ENCODE data around the gene KCTD8.

Gene KCTD8

GRCh38 chr4:44326741-44327140 lies 121.9 kb downstream of the KCTD8 start:
- no peak overlapping the region for H3K9ac ChIP-seq (ENCODE audit: low read length in 5 of 5)
- no peaks in the 10 kb centered on the region for H3K36me3 ChIP-seq (ENCODE audit: control insufficient read depth in 5 of 5, insufficient read depth in 5 of 5, low read length in 5 of 5)
- H3K27me3 ChIP-seq (ENCODE audit: control insufficient read depth in 5 of 5, insufficient read depth in 4 of 5, low read length in 5 of 5) = no peaks in the 10 kb centered on the region
- no peak overlapping the region for H3K4me3 ChIP-seq (ENCODE audit: low read depth in 1 of 5, low read length in 5 of 5)
- peaks cover 0 to 5% (median 0%) of the 10 kb centered on the region in 5 donors for H3K4me1 ChIP-seq (ENCODE audit: control insufficient read depth in 5 of 5, insufficient read depth in 5 of 5, low read length in 5 of 5)
- no peaks in the 10 kb centered on the region for H3K9me3 ChIP-seq (ENCODE audit: control insufficient read depth in 5 of 5, low read length in 5 of 5)
- H3K27ac ChIP-seq (ENCODE audit: low read depth, low read length) = no peak overlapping the region

- Histone ChIP-seq H3K4me1 (ENCODE audit: control insufficient read depth in 5 of 5, insufficient read depth in 5 of 5, low read length in 5 of 5) (no peaks in the 10 kb centered on the region), H3K9me3 (ENCODE audit: control insufficient read depth in 5 of 5, low read length in 5 of 5) (no peaks in the 10 kb centered on the region), H3K36me3 (ENCODE audit: control insufficient read depth in 5 of 5, insufficient read depth in 5 of 5, low read length in 5 of 5) (no peaks in the 10 kb centered on the region), H3K4me3 (ENCODE audit: low read depth in 1 of 5, low read length in 5 of 5) (no peak overlapping the region), H3K27ac (ENCODE audit: low read depth, low read length) (no peak overlapping the region), H3K27me3 (ENCODE audit: control insufficient read depth in 5 of 5, insufficient read depth in 4 of 5, low read length in 5 of 5) (no peaks in the 10 kb centered on the region), H3K9ac (ENCODE audit: low read length in 5 of 5) (no peak overlapping the region)
Observed at GRCh38 chr4:44320833-44321232, 127.8 kb downstream of the KCTD8 start.

GRCh38 chr4:44319129-44319528 lies 129.5 kb downstream of the KCTD8 start:
- Histone ChIP-seq H3K4me1 (ENCODE audit: control insufficient read depth in 5 of 5, insufficient read depth in 5 of 5, low read length in 5 of 5) (no peaks in the 10 kb centered on the region), H3K4me3 (ENCODE audit: low read depth in 1 of 5, low read length in 5 of 5) (no peak overlapping the region), H3K27me3 (ENCODE audit: control insufficient read depth in 5 of 5, insufficient read depth in 4 of 5, low read length in 5 of 5) (no peaks in the 10 kb centered on the region), H3K36me3 (ENCODE audit: control insufficient read depth in 5 of 5, insufficient read depth in 5 of 5, low read length in 5 of 5) (no peaks in the 10 kb centered on the region), H3K9me3 (ENCODE audit: control insufficient read depth in 5 of 5, low read length in 5 of 5) (no peaks in the 10 kb centered on the region), H3K27ac (ENCODE audit: low read depth, low read length) (no peak overlapping the region), H3K9ac (ENCODE audit: low read length in 5 of 5) (no peak overlapping the region)

- Histone ChIP-seq H3K27me3 (ENCODE audit: control insufficient read depth in 5 of 5, insufficient read depth in 4 of 5, low read length in 5 of 5) (no peaks in the 10 kb centered on the region), H3K9me3 (ENCODE audit: control insufficient read depth in 5 of 5, low read length in 5 of 5) (no peaks in the 10 kb centered on the region), H3K36me3 (ENCODE audit: control insufficient read depth in 5 of 5, insufficient read depth in 5 of 5, low read length in 5 of 5) (no peaks in the 10 kb centered on the region), H3K27ac (ENCODE audit: low read depth, low read length) (no peak overlapping the region), H3K4me3 (ENCODE audit: low read depth in 1 of 5, low read length in 5 of 5) (no peak overlapping the region), H3K4me1 (ENCODE audit: control insufficient read depth in 5 of 5, insufficient read depth in 5 of 5, low read length in 5 of 5) (no peaks in the 10 kb centered on the region), H3K9ac (ENCODE audit: low read length in 5 of 5) (no peak overlapping the region)
Observed at GRCh38 chr4:44313702-44314101, 134.9 kb downstream of the KCTD8 start.

- Histone ChIP-seq H3K27ac (ENCODE audit: low read depth, low read length) (no peak overlapping the region), H3K4me3 (ENCODE audit: low read depth in 1 of 5, low read length in 5 of 5) (no peak overlapping the region), H3K36me3 (ENCODE audit: control insufficient read depth in 5 of 5, insufficient read depth in 5 of 5, low read length in 5 of 5) (no peaks in the 10 kb centered on the region), H3K27me3 (ENCODE audit: control insufficient read depth in 5 of 5, insufficient read depth in 4 of 5, low read length in 5 of 5) (no peaks in the 10 kb centered on the region), H3K4me1 (ENCODE audit: control insufficient read depth in 5 of 5, insufficient read depth in 5 of 5, low read length in 5 of 5) (no peaks in the 10 kb centered on the region), H3K9me3 (ENCODE audit: control insufficient read depth in 5 of 5, low read length in 5 of 5) (peaks cover 0 to 2% (median 0%) of the 10 kb centered on the region in 5 donors), H3K9ac (ENCODE audit: low read length in 5 of 5) (no peak overlapping the region)
Observed at GRCh38 chr4:44287505-44287904, 161.1 kb downstream of the KCTD8 start.

- no peak overlapping the region for H3K9ac ChIP-seq (ENCODE audit: low read length in 5 of 5)
- H3K27ac ChIP-seq (ENCODE audit: low read depth, low read length) = no peak overlapping the region
- H3K4me3 ChIP-seq (ENCODE audit: low read depth in 1 of 5, low read length in 5 of 5) = no peak overlapping the region
- H3K9me3 ChIP-seq (ENCODE audit: control insufficient read depth in 5 of 5, low read length in 5 of 5) = no peaks in the 10 kb centered on the region
- no peaks in the 10 kb centered on the region for H3K36me3 ChIP-seq (ENCODE audit: control insufficient read depth in 5 of 5, insufficient read depth in 5 of 5, low read length in 5 of 5)
- no peaks in the 10 kb centered on the region for H3K4me1 ChIP-seq (ENCODE audit: control insufficient read depth in 5 of 5, insufficient read depth in 5 of 5, low read length in 5 of 5)
- H3K27me3 ChIP-seq (ENCODE audit: control insufficient read depth in 5 of 5, insufficient read depth in 4 of 5, low read length in 5 of 5) = no peaks in the 10 kb centered on the region
Observed at GRCh38 chr4:44279469-44279868, 169.1 kb downstream of the KCTD8 start.

GRCh38 chr4:44279066-44279465 lies 169.5 kb downstream of the KCTD8 start:
- Histone ChIP-seq H3K4me1 (ENCODE audit: control insufficient read depth in 5 of 5, insufficient read depth in 5 of 5, low read length in 5 of 5) (no peaks in the 10 kb centered on the region), H3K4me3 (ENCODE audit: low read depth in 1 of 5, low read length in 5 of 5) (no peak overlapping the region), H3K27ac (ENCODE audit: low read depth, low read length) (no peak overlapping the region), H3K27me3 (ENCODE audit: control insufficient read depth in 5 of 5, insufficient read depth in 4 of 5, low read length in 5 of 5) (no peaks in the 10 kb centered on the region), H3K36me3 (ENCODE audit: control insufficient read depth in 5 of 5, insufficient read depth in 5 of 5, low read length in 5 of 5) (no peaks in the 10 kb centered on the region), H3K9me3 (ENCODE audit: control insufficient read depth in 5 of 5, low read length in 5 of 5) (no peaks in the 10 kb centered on the region), H3K9ac (ENCODE audit: low read length in 5 of 5) (no peak overlapping the region)

- H3K9ac ChIP-seq (ENCODE audit: low read length in 5 of 5) = no peak overlapping the region
- H3K27me3 ChIP-seq (ENCODE audit: control insufficient read depth in 5 of 5, insufficient read depth in 4 of 5, low read length in 5 of 5) = no peaks in the 10 kb centered on the region
- no peak overlapping the region for H3K4me3 ChIP-seq (ENCODE audit: low read depth in 1 of 5, low read length in 5 of 5)
- H3K27ac ChIP-seq (ENCODE audit: low read depth, low read length) = no peak overlapping the region
- no peaks in the 10 kb centered on the region for H3K4me1 ChIP-seq (ENCODE audit: control insufficient read depth in 5 of 5, insufficient read depth in 5 of 5, low read length in 5 of 5)
- no peaks in the 10 kb centered on the region for H3K36me3 ChIP-seq (ENCODE audit: control insufficient read depth in 5 of 5, insufficient read depth in 5 of 5, low read length in 5 of 5)
- H3K9me3 ChIP-seq (ENCODE audit: control insufficient read depth in 5 of 5, low read length in 5 of 5) = no peaks in the 10 kb centered on the region
Observed at GRCh38 chr4:44257461-44257860, 191.1 kb downstream of the KCTD8 start.

GRCh38 chr4:44256414-44256813 lies 192.2 kb downstream of the KCTD8 start:
- no peak overlapping the region for H3K4me3 ChIP-seq (ENCODE audit: low read depth in 1 of 5, low read length in 5 of 5)
- H3K27ac ChIP-seq (ENCODE audit: low read depth, low read length) = no peak overlapping the region
- no peaks in the 10 kb centered on the region for H3K36me3 ChIP-seq (ENCODE audit: control insufficient read depth in 5 of 5, insufficient read depth in 5 of 5, low read length in 5 of 5)
- H3K27me3 ChIP-seq (ENCODE audit: control insufficient read depth in 5 of 5, insufficient read depth in 4 of 5, low read length in 5 of 5) = no peaks in the 10 kb centered on the region
- H3K4me1 ChIP-seq (ENCODE audit: control insufficient read depth in 5 of 5, insufficient read depth in 5 of 5, low read length in 5 of 5) = no peaks in the 10 kb centered on the region
- H3K9ac ChIP-seq (ENCODE audit: low read length in 5 of 5) = no peak overlapping the region
- no peaks in the 10 kb centered on the region for H3K9me3 ChIP-seq (ENCODE audit: control insufficient read depth in 5 of 5, low read length in 5 of 5)

- Histone ChIP-seq H3K9me3 (ENCODE audit: control insufficient read depth in 5 of 5, low read length in 5 of 5) (peaks cover 0 to 2% (median 0%) of the 10 kb centered on the region in 5 donors), H3K9ac (ENCODE audit: low read length in 5 of 5) (no peak overlapping the region), H3K27me3 (ENCODE audit: control insufficient read depth in 5 of 5, insufficient read depth in 4 of 5, low read length in 5 of 5) (no peaks in the 10 kb centered on the region), H3K4me1 (ENCODE audit: control insufficient read depth in 5 of 5, insufficient read depth in 5 of 5, low read length in 5 of 5) (no peaks in the 10 kb centered on the region), H3K27ac (ENCODE audit: low read depth, low read length) (no peak overlapping the region), H3K36me3 (ENCODE audit: control insufficient read depth in 5 of 5, insufficient read depth in 5 of 5, low read length in 5 of 5) (no peaks in the 10 kb centered on the region), H3K4me3 (ENCODE audit: low read depth in 1 of 5, low read length in 5 of 5) (no peak overlapping the region)
Observed at GRCh38 chr4:44237643-44238042, 211.0 kb downstream of the KCTD8 start.

- H3K27me3 ChIP-seq (ENCODE audit: control insufficient read depth in 5 of 5, insufficient read depth in 4 of 5, low read length in 5 of 5) = no peaks in the 10 kb centered on the region
- H3K36me3 ChIP-seq (ENCODE audit: control insufficient read depth in 5 of 5, insufficient read depth in 5 of 5, low read length in 5 of 5) = no peaks in the 10 kb centered on the region
- no peak overlapping the region for H3K9ac ChIP-seq (ENCODE audit: low read length in 5 of 5)
- no peaks in the 10 kb centered on the region for H3K4me1 ChIP-seq (ENCODE audit: control insufficient read depth in 5 of 5, insufficient read depth in 5 of 5, low read length in 5 of 5)
- no peak overlapping the region for H3K27ac ChIP-seq (ENCODE audit: low read depth, low read length)
- no peak overlapping the region for H3K4me3 ChIP-seq (ENCODE audit: low read depth in 1 of 5, low read length in 5 of 5)
- H3K9me3 ChIP-seq (ENCODE audit: control insufficient read depth in 5 of 5, low read length in 5 of 5) = peaks cover 0 to 2% (median 0%) of the 10 kb centered on the region in 5 donors
Observed at GRCh38 chr4:44235897-44236296, 212.7 kb downstream of the KCTD8 start.
